Vagina (tissue), 2 donors: ENCODE results near the gene CETP. TPM values are rescaled to one million over a fixed set of nuclear protein-coding genes. Genes with fewer than 3 reads are reported as not detected.

Source experiments
- DNase-seq, 2 donors: peaks; one replicate each; pipeline ENCODE4 v3.0.0-alpha.2; 2017; ENCODE audit errors: extremely low spot score in 2 of 2
- H3K27ac ChIP-seq: fragments of 200-600 bp; sonication (generic); one replicate; pipeline ENCODE4 v1.5.1; 2019
- H3K27me3 ChIP-seq: fragments of 200-600 bp; sonication (generic); one replicate; pipeline ENCODE4 v1.5.1; 2019
- H3K36me3 ChIP-seq, 2 donors: fragments of 200-600 bp; sonication (generic); one replicate each; pipeline ENCODE4 v1.5.1; 2017 to 2019
- H3K4me1 ChIP-seq: fragments of 200-600 bp; sonication (generic); one replicate; pipeline ENCODE4 v1.5.1; 2019
- H3K4me3 ChIP-seq, 2 donors: fragments of 200-600 bp; sonication (generic); 1 replicate in 1 of 2; 2 replicates in 1 of 2; pipeline ENCODE4 v1.5.1; 2016 to 2019
- H3K9me3 ChIP-seq: fragments of 200-600 bp; sonication (generic); one replicate; pipeline ENCODE4 v1.5.1; 2019
- CTCF ChIP-seq, 3 experiments: fragments of 450-650 bp in 2 of 3; fragments of 200-600 bp in 1 of 3; sonication (generic) in 1 of 3; IDR thresholded peaks; one replicate each; pipeline ENCODE4 v1.5.1; 2017 to 2019; ENCODE audit warnings: antibody characterized with exemption in 3 of 3, mild to moderate bottlenecking in 2 of 3, moderate library complexity in 2 of 3
- POLR2A ChIP-seq, 2 donors: fragments of 450-650 bp; IDR thresholded peaks; one replicate each; pipeline ENCODE4 v1.6.1; 2017; ENCODE audit warnings: antibody characterized with exemption in 2 of 2, mild to moderate bottlenecking in 2 of 2, moderate library complexity in 2 of 2
- POLR2AphosphoS5 ChIP-seq, 2 donors: sonication (generic); formaldehyde crosslinking; IDR thresholded peaks; one replicate each; pipeline ENCODE4 v1.9.0; 2017; ENCODE audit warnings: antibody characterized with exemption in 2 of 2, mild to moderate bottlenecking in 2 of 2, low read depth in 1 of 2; ENCODE audit not compliant: insufficient read depth in 1 of 2
- intact Hi-C: fragments of 100-400 bp; cut with DNase I; formaldehyde crosslinking; loops from one replicate; pipeline ENCODE4 v1.15.1; 2023
- total RNA-seq: library from RNA; depleted of rRNA; stranded (reverse); fragments of >200 nt; gene quantifications from one replicate; pipeline ENCODE4 v1.2.3, GENCODE V29; 2016

The CETP gene
- total RNA-seq, 1 donor from 2014 or later = not detected

DNA sequence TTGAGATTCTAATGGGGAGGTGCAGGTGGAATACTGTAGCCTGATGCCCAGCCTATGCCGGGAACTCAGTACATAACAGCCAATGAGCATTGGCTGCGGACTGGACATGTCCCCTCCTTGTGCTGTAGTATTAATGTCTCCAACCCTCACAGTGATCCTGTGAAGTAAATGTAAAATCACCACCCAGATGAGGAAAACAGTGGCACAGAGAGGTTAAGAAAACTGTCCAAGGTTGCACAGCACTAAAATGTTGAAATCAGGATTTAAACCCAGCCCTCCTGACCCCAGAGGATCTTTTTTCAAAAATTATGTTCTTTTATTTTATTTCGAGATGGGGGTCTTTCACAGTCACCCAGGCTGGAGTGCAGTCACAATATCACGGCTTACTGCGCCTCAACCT is 35.5 kb downstream of the CETP start:
- no peak for DNase-seq
- no peaks in the 10 kb centered on the region for H3K27me3 ChIP-seq
- H3K4me1 ChIP-seq = peaks cover 53% of the 10 kb centered on the region
- no peaks in the 10 kb centered on the region for H3K36me3 ChIP-seq
- no peak overlapping the region for H3K4me3 ChIP-seq
- peak overlapping the region; percentile 5 for H3K27ac ChIP-seq
- intact Hi-C loops = no loop called here
- no peaks in the 10 kb centered on the region for H3K9me3 ChIP-seq
- no peak for TF ChIP-seq POLR2A (IDR thresholded peaks at IDR 0.05)
- TF ChIP-seq CTCF (IDR thresholded peaks at IDR 0.05) = no peak
- no peak for TF ChIP-seq POLR2AphosphoS5 (IDR thresholded peaks at IDR 0.05; ENCODE audit: insufficient read depth in 1 of 2, low read depth in 1 of 2)

DNA sequence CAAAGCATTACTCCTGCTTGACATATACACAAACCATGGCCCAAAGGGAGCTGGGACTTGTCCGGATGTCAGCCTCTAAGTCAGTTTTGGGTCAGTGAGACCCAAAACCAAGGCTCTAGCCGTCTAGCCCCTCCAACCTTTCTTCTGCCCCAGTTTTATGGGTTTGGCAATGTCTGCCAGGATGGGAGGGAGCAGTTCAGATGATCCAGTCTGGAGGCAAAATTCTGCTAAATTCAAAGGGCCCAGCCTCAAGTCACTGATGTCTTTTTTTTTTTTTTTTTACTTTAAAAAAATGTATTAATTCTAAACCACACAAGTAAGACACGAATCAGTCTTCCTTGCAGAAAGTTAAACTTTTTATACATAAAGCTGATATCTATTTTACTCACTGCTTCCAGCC is 36.2 kb downstream of the CETP start:
- Histone ChIP-seq H3K27ac (peak overlapping the region; percentile 5), H3K27me3 (no peaks in the 10 kb centered on the region), H3K36me3 (no peaks in the 10 kb centered on the region), H3K9me3 (no peaks in the 10 kb centered on the region), H3K4me1 (peaks cover 52% of the 10 kb centered on the region), H3K4me3 (no peak overlapping the region)
- no peak for DNase-seq
- intact Hi-C loops = no loop called here
- no peak for TF ChIP-seq CTCF (IDR thresholded peaks at IDR 0.05)
- no peak for TF ChIP-seq POLR2AphosphoS5 (IDR thresholded peaks at IDR 0.05; ENCODE audit: insufficient read depth in 1 of 2, low read depth in 1 of 2)
- TF ChIP-seq POLR2A (IDR thresholded peaks at IDR 0.05) = no peak

DNA sequence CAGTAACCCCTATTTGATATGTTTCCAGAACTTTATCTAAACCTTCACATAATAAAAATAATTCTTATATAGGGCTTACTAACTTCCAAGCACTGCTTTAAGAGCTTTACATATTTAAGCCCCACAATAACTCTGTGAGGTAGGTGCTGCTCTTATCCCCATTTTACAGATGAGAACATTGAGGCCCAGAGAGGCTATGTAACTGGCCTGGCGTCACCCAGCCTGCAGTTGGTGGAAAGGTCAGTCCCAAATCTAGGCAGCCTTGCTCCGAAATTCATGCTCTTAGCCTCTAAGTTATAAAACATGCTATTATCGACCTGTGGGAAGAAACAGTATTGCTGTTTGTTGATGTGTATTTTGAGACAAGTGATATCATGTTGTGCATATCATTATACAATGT is 36.6 kb downstream of the CETP start:
- Histone ChIP-seq H3K27me3 (no peaks in the 10 kb centered on the region), H3K4me3 (no peak overlapping the region), H3K36me3 (no peaks in the 10 kb centered on the region), H3K9me3 (no peaks in the 10 kb centered on the region), H3K27ac (peak overlapping the region; percentile 5), H3K4me1 (peaks cover 49% of the 10 kb centered on the region)
- no peak for TF ChIP-seq POLR2AphosphoS5 (IDR thresholded peaks at IDR 0.05; ENCODE audit: insufficient read depth in 1 of 2, low read depth in 1 of 2)
- TF ChIP-seq CTCF (IDR thresholded peaks at IDR 0.05) = no peak
- TF ChIP-seq POLR2A (IDR thresholded peaks at IDR 0.05) = no peak
- intact Hi-C loops = no loop called here
- no peak for DNase-seq

DNA sequence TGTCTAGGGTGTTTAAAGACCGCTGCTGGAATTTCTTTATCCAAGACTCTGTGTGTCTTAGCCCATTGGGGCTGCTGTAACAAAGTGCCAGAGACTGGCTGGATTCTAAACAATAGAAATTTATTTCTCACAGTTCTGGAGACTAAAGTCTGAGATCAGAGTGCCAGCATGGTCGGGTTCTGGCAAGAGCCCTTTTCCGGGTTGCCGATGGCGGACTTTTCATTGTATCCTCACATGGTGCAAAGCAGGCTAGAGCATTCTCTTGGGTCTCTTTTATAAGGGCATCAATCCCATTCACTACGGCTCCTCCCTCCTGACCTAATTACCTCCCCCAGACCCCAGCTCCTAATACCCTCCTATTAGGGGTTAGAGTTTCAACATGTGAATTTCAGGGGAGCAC is 37.1 kb downstream of the CETP start:
- Histone ChIP-seq H3K4me1 (peaks cover 47% of the 10 kb centered on the region), H3K36me3 (no peaks in the 10 kb centered on the region), H3K27ac (peak overlapping the region; percentile 70), H3K4me3 (no peak overlapping the region), H3K27me3 (no peaks in the 10 kb centered on the region), H3K9me3 (no peaks in the 10 kb centered on the region)
- TF ChIP-seq POLR2AphosphoS5 (IDR thresholded peaks at IDR 0.05; ENCODE audit: insufficient read depth in 1 of 2, low read depth in 1 of 2) (no peak), CTCF (IDR thresholded peaks at IDR 0.05) (no peak), POLR2A (IDR thresholded peaks at IDR 0.05) (no peak)
- intact Hi-C loops = no loop called here
- no peak for DNase-seq

DNA sequence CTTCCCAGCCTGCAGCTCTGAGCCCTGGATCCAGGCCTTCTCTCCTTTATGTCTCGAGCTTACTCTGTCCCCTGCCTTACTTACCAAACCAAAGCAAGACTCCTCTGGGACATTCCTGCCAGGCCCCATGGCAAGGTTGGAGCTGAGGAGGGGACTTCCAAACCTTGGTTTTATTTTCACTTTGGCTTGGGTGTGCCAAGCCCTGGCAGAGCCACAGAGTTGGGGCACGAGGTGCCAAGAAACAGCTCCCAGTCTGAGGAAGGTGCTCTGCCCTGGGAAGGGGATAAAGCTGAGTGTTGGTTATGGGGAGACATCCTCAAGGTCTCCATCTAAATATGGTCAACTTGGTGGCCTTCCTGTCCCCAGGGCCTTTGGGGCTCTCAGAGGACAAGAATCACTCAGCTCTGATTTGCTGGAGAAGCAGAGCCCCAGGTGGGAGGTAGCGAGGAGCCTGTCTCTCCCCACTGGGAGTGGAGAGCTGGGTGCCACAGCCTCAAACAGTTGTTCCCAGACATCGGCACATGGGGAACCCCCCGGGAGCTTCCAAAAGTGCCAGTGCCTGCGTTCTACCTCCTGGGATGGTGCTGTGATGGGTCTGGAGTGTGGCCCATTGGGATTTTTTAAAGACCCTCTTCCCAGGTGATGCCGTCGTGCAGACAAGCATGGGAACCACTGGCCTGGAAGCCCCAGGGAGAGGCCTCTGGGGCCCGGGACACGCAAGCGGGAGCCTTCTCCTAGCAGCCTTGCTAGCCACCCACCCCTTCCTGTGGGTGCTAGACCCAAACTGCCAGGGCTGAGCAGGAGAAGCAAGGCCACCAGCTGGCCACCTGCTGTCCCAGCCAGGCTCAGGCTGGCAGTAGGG is 37.9 kb downstream of the CETP start:
- no peak for DNase-seq
- H3K27ac ChIP-seq = peak overlapping the region; percentile 70
- H3K4me1 ChIP-seq = peaks cover 39% of the 10 kb centered on the region
- TF ChIP-seq POLR2A (IDR thresholded peaks at IDR 0.05) (no peak), CTCF (IDR thresholded peaks at IDR 0.05) (no peak), POLR2AphosphoS5 (IDR thresholded peaks at IDR 0.05; ENCODE audit: insufficient read depth in 1 of 2, low read depth in 1 of 2) (no peak)
- H3K27me3 ChIP-seq = no peaks in the 10 kb centered on the region
- H3K9me3 ChIP-seq = no peaks in the 10 kb centered on the region
- no peaks in the 10 kb centered on the region for H3K36me3 ChIP-seq
- H3K4me3 ChIP-seq = no peak overlapping the region
- intact Hi-C loops = no loop called here
